ENCODE measurements around the gene CD151.

Gene CD151

GRCh38 chr11:849951-850774 lies 17.4 kb downstream of the CD151 start:
- TF ChIP-seq CTCF (conservative IDR thresholded peaks at IDR 0.05; ENCODE audit: control insufficient read depth, insufficient read depth, low read depth, low read length) = no peak
- peak overlapping the region; percentile 7 for H3K4me3 ChIP-seq (ENCODE audit: control insufficient read depth, low read depth, low read length)
- DNase-seq (ENCODE audit: low read depth) = no peak

GRCh38 chr11:850775-851763 lies 18.3 kb downstream of the CD151 start:
- no peak overlapping the region for H3K4me3 ChIP-seq (ENCODE audit: control insufficient read depth, low read depth, low read length)
- DNase-seq (ENCODE audit: low read depth) = no peak
- TF ChIP-seq CTCF (conservative IDR thresholded peaks at IDR 0.05; ENCODE audit: control insufficient read depth, insufficient read depth, low read depth, low read length) = no peak

GRCh38 chr11:852762-853161 lies 20.0 kb downstream of the CD151 start:
- DNase-seq (ENCODE audit: low read depth) = no peak
- H3K4me3 ChIP-seq (ENCODE audit: control insufficient read depth, low read depth, low read length) = no peak overlapping the region
- no peak for TF ChIP-seq CTCF (conservative IDR thresholded peaks at IDR 0.05; ENCODE audit: control insufficient read depth, insufficient read depth, low read depth, low read length)

GRCh38 chr11:853682-854448 lies 21.1 kb downstream of the CD151 start:
- H3K4me3 ChIP-seq (ENCODE audit: control insufficient read depth, low read depth, low read length) = no peak overlapping the region
- DNase-seq (ENCODE audit: low read depth) = no peak
- TF ChIP-seq CTCF (conservative IDR thresholded peaks at IDR 0.05; ENCODE audit: control insufficient read depth, insufficient read depth, low read depth, low read length) = no peak

- DNase-seq (ENCODE audit: low read depth) = no peak
- no peak overlapping the region for H3K4me3 ChIP-seq (ENCODE audit: control insufficient read depth, low read depth, low read length)
- TF ChIP-seq CTCF (conservative IDR thresholded peaks at IDR 0.05; ENCODE audit: control insufficient read depth, insufficient read depth, low read depth, low read length) = no peak
Observed at GRCh38 chr11:854601-855329, 22.0 kb downstream of the CD151 start.

GRCh38 chr11:855330-855674 lies 22.6 kb downstream of the CD151 start:
- no peak overlapping the region for H3K4me3 ChIP-seq (ENCODE audit: control insufficient read depth, low read depth, low read length)
- no peak for TF ChIP-seq CTCF (conservative IDR thresholded peaks at IDR 0.05; ENCODE audit: control insufficient read depth, insufficient read depth, low read depth, low read length)
- no peak for DNase-seq (ENCODE audit: low read depth)
